HG03066 (cell line): Measurements from ENCODE around the gene SELENBP1.
"Not testable (repeated sequence)": the region's sequence is repeated elsewhere in the genome, so short reads cannot be mapped to it uniquely, and the experiment has no call there.

Experiments
- ATAC-seq: cut with Tn5 transposase; IDR thresholded peaks from one replicate; pipeline ENCODE4 v1.9.1; 2021; ENCODE audit warnings: low read depth; ENCODE audit not compliant: unreplicated experiment

The SELENBP1 gene

GRCh38 chr1:151372058-151372934 lies at the start of gene SELENBP1:
Gene SELENBP1 (minus strand): TSS chr1:151372705. CDS start chr1:151372641, 64 bp downstream.
- ATAC-seq: no peak

GRCh38 chr1:151419819-151420218 lies 47.3 kb upstream of the SELENBP1 start:
- no peak for ATAC-seq

- no peak for ATAC-seq
These were observed 45.6 kb upstream of the SELENBP1 start for GRCh38 chr1:151418081-151418480.

GRCh38 chr1:151416231-151416630 lies 43.7 kb upstream of the SELENBP1 start:
- ATAC-seq: no peak

GRCh38 chr1:151411884-151412283 lies 39.4 kb upstream of the SELENBP1 start:
- ATAC-seq: no peak

GRCh38 chr1:151408891-151409290 lies 36.4 kb upstream of the SELENBP1 start:
- ATAC-seq: no peak

- ATAC-seq: no peak
These were observed 34.8 kb upstream of the SELENBP1 start for GRCh38 chr1:151407304-151407703.

- no peak for ATAC-seq
These were observed 33.7 kb upstream of the SELENBP1 start for GRCh38 chr1:151406176-151406575.

GRCh38 chr1:151405187-151405951 lies 32.9 kb upstream of the SELENBP1 start:
- ATAC-seq: no peak

- ATAC-seq: no peak
These were observed 31.1 kb upstream of the SELENBP1 start for GRCh38 chr1:151403612-151404011.

- no peak for ATAC-seq
These were observed 30.3 kb upstream of the SELENBP1 start for GRCh38 chr1:151402764-151403163.

- no peak for ATAC-seq
These were observed 29.4 kb upstream of the SELENBP1 start for GRCh38 chr1:151401860-151402259.

- no peak for ATAC-seq
These were observed 28.8 kb upstream of the SELENBP1 start for GRCh38 chr1:151401125-151401788.

GRCh38 chr1:151399324-151400171 lies 27.0 kb upstream of the SELENBP1 start, which contains the start of gene PSMB4:
Gene PSMB4 (plus strand): TSS chr1:151399573. CDS start chr1:151399588, 15 bp downstream.
- peak; percentile 79 for ATAC-seq

GRCh38 chr1:151396265-151396664 lies 23.8 kb upstream of the SELENBP1 start:
- not testable (repeated sequence) for ATAC-seq

GRCh38 chr1:151393583-151393982 lies 21.1 kb upstream of the SELENBP1 start:
- ATAC-seq: no peak

GRCh38 chr1:151391079-151391563 lies 18.6 kb upstream of the SELENBP1 start:
- no peak for ATAC-seq

GRCh38 chr1:151390221-151391078 lies 17.9 kb upstream of the SELENBP1 start:
- ATAC-seq: not testable (repeated sequence)

- no peak for ATAC-seq
These were observed 13.5 kb upstream of the SELENBP1 start for GRCh38 chr1:151386002-151386401.
